Right lobe of liver (tissue), 4 donors: ENCODE results near the gene DLG1.

Experiments used
- CTCF ChIP-seq, 4 donors: fragments of 200-600 bp in 3 of 4; fragments of 450-650 bp in 1 of 4; IDR thresholded peaks; one replicate each; pipeline versions ENCODE4 v1.5.1 to v1.8.0; 2016 to 2022; ENCODE audit warnings: antibody characterized with exemption in 4 of 4, mild to moderate bottlenecking in 2 of 4
- POLR2A ChIP-seq: fragments of 450-650 bp; IDR thresholded peaks from one replicate; pipeline ENCODE4 v1.6.1; 2017; ENCODE audit warnings: antibody characterized with exemption, mild to moderate bottlenecking
- donor health status: DM: no; HTN: no; CAD: no.
- donor health status: DM: no; HTN: no; CAD: no.
- donor health status: DM: no; HTN: yes; CAD: no.

DNA sequence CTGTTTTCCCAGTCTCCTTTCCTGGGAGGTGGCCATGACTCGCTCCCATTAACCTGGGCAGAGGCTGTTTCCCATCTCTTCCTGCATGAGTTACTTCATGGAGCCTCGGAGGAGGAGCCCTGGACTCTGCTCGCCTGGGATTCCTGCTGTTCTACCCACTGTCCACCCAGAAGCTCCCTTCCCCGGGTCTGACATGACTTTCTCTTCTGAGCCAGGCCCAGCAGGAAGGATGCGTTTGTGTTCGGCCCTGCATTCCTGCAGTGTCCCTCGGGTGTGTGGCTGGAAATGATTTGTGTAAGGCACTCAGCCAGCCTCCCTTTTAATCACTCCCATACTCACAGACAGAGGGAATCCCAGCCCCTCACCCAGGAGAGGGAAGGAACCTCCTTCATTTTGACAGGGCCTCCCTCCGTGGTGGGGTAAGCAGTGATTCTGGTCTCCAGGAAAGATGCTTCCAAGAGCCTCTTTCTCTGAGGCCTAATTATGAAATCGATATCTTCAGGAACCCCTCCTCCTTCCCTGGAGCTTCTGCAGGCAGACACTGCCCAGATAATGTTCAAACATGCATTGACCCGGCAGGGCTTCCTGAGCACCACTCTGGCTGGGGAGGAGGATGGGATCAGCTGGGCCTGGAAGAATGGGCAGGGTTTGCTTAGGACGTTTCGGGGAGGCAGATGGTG lies 41.6 kb upstream of the DLG1 start:
- TF ChIP-seq POLR2A = no peak
- no peak for TF ChIP-seq CTCF (IDR thresholded peaks at IDR 0.05)
